Common myeloid progenitor, CD34-positive (primary cell): ENCODE data around the gene GALE.

ENCODE experiments used
- CTCF ChIA-PET: fragments of 350-600 bp; sonication (Branson Sonifier 250); formaldehyde crosslinking; loops from one replicate; lab custom pipeline; 2021; ENCODE audit warnings: antibody characterized with exemption; lab: Charles Lee
- POLR2A ChIA-PET: fragments of 350-600 bp; sonication (Branson Sonifier 250); formaldehyde crosslinking; loops from one replicate; lab custom pipeline; 2021; ENCODE audit warnings: antibody characterized with exemption; lab: Charles Lee
- DNase-seq, 3 donors: peaks; one replicate each; pipeline versions ENCODE4 v3.0.0 to v3.0.0-alpha.2; 2013
- H3K27ac ChIP-seq, 2 experiments: 1 replicate in 1 of 2; 2 replicates in 1 of 2; pipeline ENCODE4 v1.7.0; 2013; ENCODE audit warnings: inconsistent platforms in 2 of 2, low read length in 2 of 2, mild to moderate bottlenecking in 2 of 2, low read depth in 1 of 2, moderate library complexity in 1 of 2; ENCODE audit not compliant: severe bottlenecking in 2 of 2, insufficient read depth in 1 of 2, poor library complexity in 1 of 2
- H3K27me3 ChIP-seq, 5 experiments: replicated peaks in 2 of 5; 1 replicate in 3 of 5; 2 replicates in 2 of 5; pipeline versions ENCODE4 v1.6.1 to v1.7.0; 2013; ENCODE audit warnings: low read length in 4 of 5, mild to moderate bottlenecking in 2 of 5, moderate library complexity in 2 of 5, inconsistent platforms in 1 of 5; ENCODE audit not compliant: insufficient read depth in 5 of 5, control insufficient read depth in 4 of 5
- H3K36me3 ChIP-seq, 4 experiments: 1 replicate in 2 of 4; 2 replicates in 2 of 4; pipeline versions ENCODE4 v1.6.1 to v1.7.0; 2013; ENCODE audit warnings: low read length in 3 of 4, control low read depth in 1 of 4, mild to moderate bottlenecking in 1 of 4; ENCODE audit not compliant: control insufficient read depth in 4 of 4, insufficient read depth in 4 of 4
- H3K4me1 ChIP-seq, 4 experiments: 1 replicate in 3 of 4; 2 replicates in 1 of 4; pipeline versions ENCODE4 v1.6.1 to v1.7.1; 2013; ENCODE audit warnings: low read length in 3 of 4, mild to moderate bottlenecking in 3 of 4, control low read depth in 1 of 4, inconsistent platforms in 1 of 4, moderate library complexity in 1 of 4; ENCODE audit not compliant: control insufficient read depth in 4 of 4, insufficient read depth in 4 of 4; ENCODE audit errors: control extremely low read depth in 1 of 4
- H3K4me3 ChIP-seq, 7 experiments: 1 replicate in 4 of 7; 2 replicates in 3 of 7; pipeline versions ENCODE4 v1.5.1 to v1.7.0; 2013; ENCODE audit warnings: mild to moderate bottlenecking in 7 of 7, low read length in 6 of 7, moderate library complexity in 6 of 7, inconsistent platforms in 2 of 7, low read depth in 2 of 7, control low read depth in 1 of 7; ENCODE audit not compliant: insufficient read depth in 4 of 7, control insufficient read depth in 1 of 7; ENCODE audit errors: extremely low read depth in 1 of 7
- H3K9me3 ChIP-seq, 5 experiments: 1 replicate in 4 of 5; 2 replicates in 1 of 5; pipeline versions ENCODE4 v1.6.1 to v1.7.1; 2013; ENCODE audit warnings: low read length in 4 of 5, mild to moderate bottlenecking in 2 of 5, inconsistent platforms in 1 of 5, low read depth in 1 of 5, moderate library complexity in 1 of 5; ENCODE audit not compliant: control insufficient read depth in 4 of 5, insufficient read depth in 2 of 5; ENCODE audit errors: control extremely low read depth in 1 of 5
- WGBS: methylation state at CpG from one replicate; pipeline ENCODE4 v1.1.5; 2013; ENCODE audit not compliant: insufficient coverage; 5-methylcytosine and 5-hydroxymethylcytosine counted together

Gene GALE

GRCh38 chr1:23814016-23814415 is 13.5 kb upstream of the GALE start:
- WGBS: 97% methylated on average over 4 of the region's 4 CpGs
- ChIA-PET CTCF (interaction anchor here (1.1 to 1.5 kb wide), 3 partner anchors 11 to 103 kb away, joined by 3 to 6 read pairs (median 5); partner anchors contain the start of gene HMGCL), POLR2A (no interaction called here)
- Histone ChIP-seq H3K27me3 (no peaks in the 10 kb centered on the region), H3K4me3 (no peak overlapping the region), H3K27ac (no peak overlapping the region), H3K9me3 (no peaks in the 10 kb centered on the region), H3K36me3 (peaks cover 4 to 36% (median 23%) of the 10 kb centered on the region in 4 experiments), H3K4me1 (peaks cover 3 to 44% (median 39%) of the 10 kb centered on the region in 4 experiments)
- DNase-seq: no peak

- DNase-seq: peak; percentile 89 to 96 (median 95)
- Histone ChIP-seq H3K9me3 (no peaks in the 10 kb centered on the region), H3K36me3 (peaks cover 3 to 23% (median 17%) of the 10 kb centered on the region in 4 experiments), H3K4me1 (peaks cover 6 to 51% (median 41%) of the 10 kb centered on the region in 4 experiments), H3K27ac (no peak overlapping the region), H3K27me3 (no peaks in the 10 kb centered on the region), H3K4me3 (no peak overlapping the region)
- POLR2A ChIA-PET: interaction anchor here (0.6 to 1.2 kb wide), 4 partner anchors 9 to 87 kb away, joined by 3 to 4 read pairs (median 3); partner anchors contain the start of gene HMGCL
- CTCF ChIA-PET: interaction anchor here (0.7 to 8.1 kb wide), 34 partner anchors 8 to 301 kb away, joined by 3 to 108 read pairs (median 7); partner anchors contain the start of genes CNR2, FUCA1, GALE and HMGCL
- WGBS: 20% methylated on average over 3 of the region's 3 CpGs
Measured at GRCh38 chr1:23810818-23811540, 10.4 kb upstream of the GALE start.

- peaks cover 6 to 53% (median 39%) of the 10 kb centered on the region in 4 experiments for H3K4me1 ChIP-seq
- no peaks in the 10 kb centered on the region for H3K27me3 ChIP-seq
- POLR2A ChIA-PET: no interaction called here
- H3K27ac ChIP-seq: no peak overlapping the region
- DNase-seq: peak; percentile 89 to 94 (median 94)
- peaks cover 2 to 20% (median 16%) of the 10 kb centered on the region in 4 experiments for H3K36me3 ChIP-seq
- CTCF ChIA-PET: interaction anchor here (0.6 to 8.1 kb wide), 31 partner anchors 8 to 165 kb away, joined by 3 to 108 read pairs (median 7); partner anchors contain the start of genes CNR2, FUCA1, GALE and HMGCL
- no peaks in the 10 kb centered on the region for H3K9me3 ChIP-seq
- H3K4me3 ChIP-seq: no peak overlapping the region
- 19% methylated on average over 6 of the region's 6 CpGs for WGBS
Measured at GRCh38 chr1:23809751-23810171, 9.2 kb upstream of the GALE start.

GRCh38 chr1:23807453-23807852 is 6.9 kb upstream of the GALE start:
- Histone ChIP-seq H3K9me3 (no peaks in the 10 kb centered on the region), H3K4me1 (peaks cover 6 to 56% (median 39%) of the 10 kb centered on the region in 4 experiments), H3K27ac (no peak overlapping the region), H3K27me3 (no peaks in the 10 kb centered on the region), H3K4me3 (peak overlapping the region in 2 of 7 experiments; percentile 6 to 12), H3K36me3 (peaks cover 2 to 13% (median 10%) of the 10 kb centered on the region in 4 experiments)
- ChIA-PET POLR2A (interaction anchor here (0.7 kb wide), 1 partner anchor 109 kb away, joined by 3 read pairs; no protein-coding TSS in a partner anchor), CTCF (interaction anchor here (0.6 to 8.1 kb wide), 12 partner anchors 10 to 148 kb away, joined by 3 to 108 read pairs (median 4); partner anchors contain the start of gene CNR2)
- 0% methylated on average over 2 of the region's 3 CpGs for whole genome bisulfite sequencing
- peak; percentile 42 to 89 (median 87) for DNase-seq

GRCh38 chr1:23806280-23806679 is 5.7 kb upstream of the GALE start:
- Histone ChIP-seq H3K27ac (no peak overlapping the region), H3K36me3 (peaks cover 2 to 10% (median 8%) of the 10 kb centered on the region in 4 experiments), H3K4me3 (no peak overlapping the region), H3K4me1 (peaks cover 6 to 52% (median 39%) of the 10 kb centered on the region in 4 experiments), H3K27me3 (no peaks in the 10 kb centered on the region), H3K9me3 (no peaks in the 10 kb centered on the region)
- ChIA-PET POLR2A (no interaction called here), CTCF (interaction anchor here (0.6 to 8.1 kb wide), 4 partner anchors 9 to 112 kb away, joined by 3 to 108 read pairs (median 7); no protein-coding TSS in a partner anchor)
- no peak for DNase-seq
- 80% methylated on average over 5 of the region's 6 CpGs for WGBS

- Histone ChIP-seq H3K4me1 (peaks cover 4 to 43% (median 32%) of the 10 kb centered on the region in 4 experiments), H3K4me3 (no peak overlapping the region), H3K27ac (no peak overlapping the region), H3K9me3 (no peaks in the 10 kb centered on the region), H3K27me3 (no peaks in the 10 kb centered on the region), H3K36me3 (peaks cover 2 to 10% (median 8%) of the 10 kb centered on the region in 4 experiments)
- ChIA-PET CTCF (interaction anchor here (0.7 to 8.1 kb wide), 4 partner anchors 8 to 314 kb away, joined by 3 to 108 read pairs (median 3); no protein-coding TSS in a partner anchor), POLR2A (interaction anchor here (0.6 kb wide), 1 partner anchor 28 kb away, joined by 4 read pairs; no protein-coding TSS in a partner anchor)
- no peak for DNase-seq
- WGBS: 100% methylated on average over 2 of the region's 2 CpGs
Measured at GRCh38 chr1:23805025-23805424, 4.5 kb upstream of the GALE start.
